Stimulated activated CD8-positive, alpha-beta memory T cell treated with anti-CD3 and anti-CD28 coated beads, Interleukin-7, amount 100 ng/mL, for 48 hours (primary cell): Measurements from ENCODE around the gene TRIO.

Source experiments
- DNase-seq, 2 donors: peaks; one replicate each; pipeline ENCODE4 v3.0.0-alpha.2; 2020; ENCODE audit warnings: low read depth in 1 of 2; ENCODE audit errors: extremely low read depth in 1 of 2

Gene TRIO

DNA sequence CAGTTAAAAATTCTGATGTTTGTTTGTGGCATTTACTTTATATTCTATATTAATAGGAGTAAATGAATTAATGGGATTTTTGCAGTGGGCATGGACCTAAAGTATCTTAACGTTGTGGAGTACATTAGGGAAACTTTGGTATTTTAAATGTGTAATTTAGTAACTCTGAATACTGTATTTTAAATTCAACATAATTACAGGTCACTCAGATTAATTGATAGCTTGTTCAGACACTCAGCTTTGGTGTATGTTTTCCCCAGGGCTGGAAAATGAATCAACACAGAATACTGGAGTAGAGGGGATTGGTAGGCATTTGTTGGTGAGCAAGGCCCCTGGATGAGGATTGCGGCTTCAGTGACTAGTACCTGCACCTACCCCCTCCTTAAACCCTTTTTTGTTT, 117.5 kb downstream of the TRIO start:
- DNase-seq: no peak

GRCh38 chr5:14261235-14261634, 118.1 kb downstream of the TRIO start:
- DNase-seq: no peak

DNA sequence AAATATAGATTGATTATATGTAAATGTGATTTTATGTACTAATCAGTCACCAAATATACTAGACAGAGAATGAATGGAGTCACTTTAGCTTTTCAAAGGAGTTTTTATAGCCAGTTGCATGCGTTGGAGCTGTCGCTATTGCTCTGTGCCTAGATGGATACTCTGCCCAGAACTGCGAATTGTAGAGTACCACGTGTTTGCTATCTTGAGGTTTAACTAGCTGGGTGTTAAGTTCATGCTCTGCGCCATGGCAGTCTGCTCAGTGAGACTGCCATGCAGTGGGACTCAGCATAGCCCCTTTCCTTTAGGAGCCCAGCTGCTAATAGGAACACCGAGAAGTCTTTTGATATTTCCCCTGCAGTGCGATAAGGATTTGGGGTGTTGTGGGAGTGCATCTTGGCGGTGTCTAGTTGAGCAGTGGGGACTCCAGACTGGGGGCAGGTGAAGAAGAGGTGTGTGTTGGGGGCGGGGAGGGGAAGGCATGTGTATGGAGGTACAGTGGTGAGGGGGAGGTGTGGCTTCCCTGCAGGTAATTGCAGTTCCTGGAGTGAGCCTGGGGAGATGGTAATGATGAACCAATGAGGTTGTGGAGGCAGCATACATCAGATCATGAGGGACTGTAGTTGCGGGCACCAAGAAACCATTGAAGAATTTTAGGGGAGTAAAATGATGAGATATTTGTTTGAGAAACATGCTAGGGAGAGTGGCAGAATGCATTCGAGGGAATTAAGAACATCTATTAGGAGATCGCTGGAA, 118.9 kb downstream of the TRIO start:
- no peak for DNase-seq

DNA sequence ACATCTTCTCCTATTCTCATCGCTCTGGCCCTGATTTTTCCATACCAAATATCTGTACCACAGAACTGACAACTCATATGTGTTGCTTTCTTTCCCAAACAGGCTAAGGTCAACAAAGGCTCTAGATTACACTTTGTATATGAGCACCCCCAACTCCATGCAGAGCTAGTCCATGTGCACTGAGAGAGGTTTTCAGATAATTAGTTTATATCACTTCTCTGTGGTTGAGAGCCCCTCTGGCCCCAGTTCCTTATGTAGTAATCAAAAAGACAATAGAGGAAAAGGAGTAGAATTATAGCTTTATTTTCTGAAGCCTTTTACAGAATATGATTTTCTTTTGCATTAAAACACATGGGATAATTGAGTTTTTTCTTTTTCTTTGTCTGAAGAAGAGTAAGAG, 120.0 kb downstream of the TRIO start:
- DNase-seq: no peak

DNA sequence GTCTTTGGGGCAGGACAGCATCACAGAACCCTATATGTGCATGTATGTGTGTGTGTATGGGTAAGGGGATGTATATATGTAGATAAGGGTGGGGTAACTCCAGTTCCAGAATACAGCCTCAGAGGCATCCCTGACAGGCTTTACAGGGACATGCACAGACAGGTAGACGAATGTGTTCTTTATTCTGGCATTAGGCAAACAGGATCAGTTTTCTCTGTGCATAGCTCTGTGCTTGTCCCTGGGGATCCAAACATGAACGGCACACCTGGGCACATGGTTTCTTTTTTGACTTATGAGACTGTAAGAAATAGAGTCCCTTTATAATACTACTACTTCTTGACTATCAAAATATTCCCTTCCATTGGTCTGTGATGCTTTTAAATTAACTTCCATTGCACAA, 120.6 kb downstream of the TRIO start:
- no peak for DNase-seq

- peak; percentile 61 to 70 for DNase-seq
Observed at GRCh38 chr5:14264605-14265316, 121.6 kb downstream of the TRIO start.

GRCh38 chr5:14265570-14265969, 122.4 kb downstream of the TRIO start:
- no peak for DNase-seq

GRCh38 chr5:14266171-14266570, 123.0 kb downstream of the TRIO start:
- no peak for DNase-seq

GRCh38 chr5:14266686-14267085, 123.5 kb downstream of the TRIO start:
- DNase-seq: no peak

GRCh38 chr5:14267166-14267838, 124.2 kb downstream of the TRIO start:
- no peak for DNase-seq

DNA sequence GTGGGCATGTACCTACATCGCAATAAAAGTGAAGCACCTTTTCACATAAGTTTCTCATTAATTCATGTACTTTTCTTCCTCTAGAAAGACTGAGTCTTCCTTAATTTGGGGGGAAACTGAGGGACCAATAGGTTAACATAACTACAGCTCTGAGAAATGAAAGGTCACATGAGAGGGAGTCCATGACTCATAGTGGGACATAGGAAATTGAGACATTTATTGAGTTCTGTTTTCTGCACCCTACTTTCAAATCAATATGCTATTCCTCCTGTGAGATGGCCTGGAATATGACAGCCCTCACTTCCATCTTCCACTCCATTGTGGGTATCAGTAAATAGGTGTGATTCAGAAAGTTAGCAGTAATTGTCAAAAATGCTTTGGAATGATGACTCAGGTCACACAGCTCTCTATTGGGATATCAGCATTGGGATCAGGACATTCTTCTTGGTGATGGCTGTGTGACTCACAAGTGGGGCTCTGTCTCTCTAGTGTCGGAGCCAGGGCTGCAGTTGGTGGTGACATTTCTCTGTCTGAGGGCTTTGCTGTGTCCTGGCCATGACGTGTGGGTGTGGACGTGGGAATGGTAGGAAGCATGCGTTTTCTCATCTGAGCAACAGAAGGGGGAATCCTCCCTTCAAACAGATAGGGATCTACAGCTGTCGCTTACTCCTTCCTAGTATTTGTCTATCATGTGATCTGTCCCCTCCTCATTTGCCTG, 125.0 kb downstream of the TRIO start:
- no peak for DNase-seq

DNA sequence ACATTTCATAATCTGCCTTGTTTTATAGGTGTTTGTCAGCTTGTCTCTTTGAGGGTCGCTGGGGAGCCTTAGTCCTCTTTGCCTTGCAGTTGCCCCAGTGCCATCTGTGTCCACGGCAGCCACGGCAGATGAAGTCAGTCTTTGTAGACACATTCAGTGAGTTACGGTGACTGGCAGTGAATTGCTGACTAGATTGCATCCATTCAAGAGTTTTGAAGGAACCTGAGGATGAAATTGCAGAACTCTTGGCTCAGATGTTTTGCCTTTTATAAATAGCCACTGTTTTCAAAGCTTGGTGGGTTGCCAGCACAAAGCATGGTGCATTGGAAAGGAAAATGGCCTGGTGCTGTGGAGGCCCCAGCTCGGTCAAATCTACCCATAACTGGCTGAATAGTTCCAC, 125.6 kb downstream of the TRIO start:
- no peak for DNase-seq

DNA sequence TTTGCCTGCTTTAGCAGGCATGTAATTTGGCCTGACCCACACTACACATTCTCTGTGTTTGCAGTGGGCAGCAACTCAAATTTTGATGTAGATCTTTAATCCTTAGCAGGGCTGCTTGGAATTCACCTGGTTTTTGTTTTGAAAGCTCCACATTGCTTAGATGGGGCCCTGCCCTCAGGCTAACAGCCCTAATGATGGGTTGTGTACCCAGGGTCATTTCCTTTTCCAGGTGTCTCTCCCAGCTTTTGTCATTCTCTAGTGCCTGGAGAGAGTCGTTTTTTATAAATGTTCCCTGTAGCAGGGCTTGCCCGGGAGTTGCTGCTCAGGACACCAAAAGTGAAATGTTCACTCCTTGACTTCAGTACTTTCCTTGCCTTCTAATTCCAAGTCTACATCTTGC, 126.3 kb downstream of the TRIO start:
- no peak for DNase-seq

DNA sequence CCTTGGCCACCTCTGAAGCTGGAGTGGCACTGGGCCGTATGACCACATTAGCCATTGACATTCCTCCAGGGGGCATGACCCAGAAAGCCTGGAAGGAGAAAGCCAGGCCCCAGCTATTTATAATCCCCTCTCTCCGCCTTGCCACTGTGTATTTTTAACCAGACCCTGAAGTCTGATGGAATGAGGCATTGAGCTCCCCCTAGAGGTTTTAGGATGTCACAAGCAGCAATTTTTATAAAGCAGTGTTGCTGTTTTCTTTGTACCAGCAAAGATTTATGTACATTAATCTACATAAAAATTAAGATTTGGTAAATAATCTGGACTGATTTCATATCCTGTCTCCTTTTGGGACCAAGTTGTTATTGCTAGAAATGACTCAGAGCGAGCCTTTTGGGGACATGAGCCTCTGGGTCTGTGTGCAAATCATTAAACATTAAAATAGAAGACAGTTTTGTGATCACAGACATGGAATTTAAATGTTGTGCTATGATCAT, 127.1 kb downstream of the TRIO start:
- no peak for DNase-seq

DNA sequence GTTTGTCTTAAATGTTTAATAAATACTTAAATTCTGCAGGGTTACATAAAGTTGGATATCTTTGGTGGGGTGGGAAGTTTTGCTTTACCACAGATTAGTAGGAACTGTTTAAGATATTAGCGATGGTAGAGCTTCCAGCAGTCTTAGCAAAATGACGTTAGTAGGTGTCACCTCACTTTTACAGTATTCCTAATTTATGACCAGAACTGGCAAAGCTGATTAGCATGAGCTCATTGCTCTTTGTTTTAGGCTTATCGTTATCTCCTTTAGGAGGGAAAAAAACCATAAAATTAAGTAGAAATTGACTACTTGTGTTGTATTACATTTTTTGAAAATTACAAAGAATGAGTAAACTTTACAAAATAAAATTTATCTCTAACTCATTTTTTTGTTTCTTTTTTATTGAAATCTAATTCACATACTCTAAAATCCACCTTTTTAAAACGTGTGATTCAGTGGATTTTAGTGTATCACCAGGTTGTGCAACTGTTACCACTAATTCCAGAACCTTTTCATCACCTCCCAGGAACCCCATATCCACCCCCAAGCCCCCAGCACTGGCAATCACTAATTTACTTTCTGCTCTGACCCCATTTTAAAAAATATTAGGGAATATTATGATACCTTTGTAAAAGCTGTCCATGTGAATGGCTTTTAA, 129.5 kb downstream of the TRIO start:
- DNase-seq: no peak

DNA sequence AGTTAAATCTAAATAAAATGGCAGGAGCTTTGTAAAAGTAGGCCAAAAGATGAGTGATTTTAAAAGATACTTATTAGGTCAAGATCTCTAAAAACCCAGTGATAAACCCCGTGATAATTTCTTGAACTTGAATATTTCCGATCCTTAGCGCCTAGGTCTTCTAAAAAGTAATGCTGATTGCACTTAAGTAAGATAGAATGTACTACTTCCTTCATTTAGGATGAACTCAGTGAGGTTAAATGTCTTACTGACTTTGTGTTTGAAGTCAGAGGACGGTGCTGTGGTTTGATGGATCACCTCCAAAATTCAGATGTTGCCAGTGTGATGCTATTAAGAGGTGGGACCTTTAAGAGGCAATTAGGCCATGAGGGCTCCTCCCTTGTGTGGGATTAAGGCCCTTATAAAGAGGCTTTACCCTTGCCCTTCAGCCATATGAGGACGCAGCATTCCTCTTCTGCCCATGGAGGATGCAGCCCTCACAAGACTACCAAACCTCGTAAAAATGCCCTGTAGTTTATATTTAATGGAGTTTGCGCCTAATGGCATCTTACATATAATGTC, 130.1 kb downstream of the TRIO start:
- no peak for DNase-seq

DNA sequence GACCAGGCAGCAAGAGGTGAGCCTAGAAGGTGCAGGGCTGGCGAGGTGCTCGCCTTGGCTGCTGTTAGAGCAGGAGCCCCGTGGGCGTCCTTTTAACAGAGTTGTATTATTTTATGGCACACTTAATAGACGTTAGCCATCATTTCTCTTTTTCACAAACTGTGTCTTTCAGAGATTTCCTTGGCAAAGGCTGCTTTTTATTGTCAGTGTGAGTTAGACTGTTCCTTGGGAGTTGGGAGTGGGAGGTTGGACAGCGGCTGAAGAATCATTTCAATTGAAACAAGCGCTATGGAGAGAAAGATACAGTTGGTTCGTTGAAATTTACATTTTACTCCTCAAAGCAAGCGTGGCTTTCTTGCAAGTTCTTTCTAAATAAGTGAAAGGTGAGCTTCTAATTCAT, 133.2 kb downstream of the TRIO start:
- DNase-seq: no peak

GRCh38 chr5:14277385-14278320, 134.5 kb downstream of the TRIO start:
- no peak for DNase-seq

- no peak for DNase-seq
Observed at GRCh38 chr5:14280294-14280854, 137.2 kb downstream of the TRIO start.
